ENCODE data around the gene KLHDC4. TPM values are rescaled to one million over a fixed set of nuclear protein-coding genes. Genes with fewer than 3 reads are reported as not detected.
"Not testable (repeated sequence)": the region's sequence is repeated elsewhere in the genome, so short reads cannot be mapped to it uniquely, and the experiment has no call there.

The KLHDC4 gene
- total RNA-seq, 1 donor from 2014 or later = 19.2 TPM

DNA sequence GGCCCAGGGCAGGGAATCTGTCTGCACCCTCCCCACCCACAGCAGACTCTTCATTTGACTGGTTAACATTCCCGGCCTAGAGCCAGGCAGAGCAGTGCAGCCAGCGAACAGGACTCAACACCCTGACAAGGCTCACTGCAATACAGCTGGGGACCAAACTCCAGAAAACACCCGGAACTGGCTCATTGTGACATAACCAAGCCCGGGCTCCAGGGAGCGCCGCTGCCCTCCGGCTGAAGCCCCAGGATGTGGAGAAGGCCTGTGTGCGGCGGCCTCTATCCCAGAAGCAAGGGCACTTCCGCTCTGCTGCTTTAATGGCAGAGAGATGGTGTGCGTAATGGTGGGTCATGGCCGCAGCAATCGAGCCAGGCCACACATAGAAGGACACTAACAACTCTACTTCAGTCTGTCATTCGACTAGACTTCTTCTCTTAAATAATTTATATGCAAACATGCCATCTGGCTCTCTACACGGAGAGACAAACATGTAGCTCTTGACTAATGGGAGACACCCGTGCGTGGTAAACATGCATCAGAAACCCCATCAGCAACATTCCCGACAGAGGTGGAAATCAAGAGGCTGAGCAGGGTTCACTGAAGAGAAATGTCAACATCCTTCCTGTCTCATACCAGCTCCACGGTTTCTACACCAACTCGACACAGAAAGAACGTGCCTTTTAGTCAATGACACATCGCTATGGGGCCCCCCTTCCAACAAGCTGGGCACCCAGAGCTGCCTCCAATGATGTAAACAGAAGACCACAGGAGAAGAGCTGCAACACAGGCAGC is 18.0 kb downstream of the KLHDC4 start:
- DNase-seq (ENCODE audit: low spot score in 2 of 2) (no peak), FAIRE-seq (no peak)

GRCh38 chr16:87746178-87746577 is 19.6 kb downstream of the KLHDC4 start:
- FAIRE-seq = no peak
- no peak for DNase-seq (ENCODE audit: low spot score in 2 of 2)

DNA sequence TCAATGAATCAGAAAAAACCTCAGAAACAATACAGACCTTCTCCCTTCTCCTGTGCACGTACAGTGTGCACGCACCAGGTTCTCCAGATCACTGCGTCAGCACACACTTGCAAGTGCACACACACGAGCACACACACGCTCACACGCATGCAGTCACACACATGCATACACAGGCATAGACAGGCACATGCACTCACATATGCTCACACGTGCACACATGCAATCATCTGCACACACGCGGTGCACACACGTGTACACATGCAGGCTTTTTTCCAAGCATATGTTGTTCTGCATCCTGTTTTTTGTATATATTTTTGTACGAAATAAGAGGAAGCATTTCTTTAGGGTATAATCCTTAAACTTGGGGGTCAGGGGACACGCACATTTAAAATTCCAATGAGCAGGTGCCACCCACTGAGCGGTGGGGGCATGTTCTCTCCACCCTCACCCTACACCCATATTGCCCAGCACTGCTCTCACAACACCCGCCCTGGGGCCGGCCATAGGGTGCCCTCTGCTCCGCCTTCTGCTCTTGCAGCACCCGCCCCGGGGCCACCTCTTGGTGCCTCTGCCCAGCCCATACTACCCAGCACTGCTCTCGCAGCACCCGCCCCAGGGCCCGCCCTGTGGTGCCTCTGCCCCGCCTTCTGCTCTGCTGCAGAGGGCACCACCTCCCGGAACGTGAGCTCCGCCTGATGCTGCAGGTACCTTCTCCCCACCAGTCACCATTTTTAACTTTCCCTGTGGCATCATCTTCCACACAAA is 20.9 kb downstream of the KLHDC4 start:
- DNase-seq (ENCODE audit: low spot score in 2 of 2) (no peak), FAIRE-seq (no peak)

DNA sequence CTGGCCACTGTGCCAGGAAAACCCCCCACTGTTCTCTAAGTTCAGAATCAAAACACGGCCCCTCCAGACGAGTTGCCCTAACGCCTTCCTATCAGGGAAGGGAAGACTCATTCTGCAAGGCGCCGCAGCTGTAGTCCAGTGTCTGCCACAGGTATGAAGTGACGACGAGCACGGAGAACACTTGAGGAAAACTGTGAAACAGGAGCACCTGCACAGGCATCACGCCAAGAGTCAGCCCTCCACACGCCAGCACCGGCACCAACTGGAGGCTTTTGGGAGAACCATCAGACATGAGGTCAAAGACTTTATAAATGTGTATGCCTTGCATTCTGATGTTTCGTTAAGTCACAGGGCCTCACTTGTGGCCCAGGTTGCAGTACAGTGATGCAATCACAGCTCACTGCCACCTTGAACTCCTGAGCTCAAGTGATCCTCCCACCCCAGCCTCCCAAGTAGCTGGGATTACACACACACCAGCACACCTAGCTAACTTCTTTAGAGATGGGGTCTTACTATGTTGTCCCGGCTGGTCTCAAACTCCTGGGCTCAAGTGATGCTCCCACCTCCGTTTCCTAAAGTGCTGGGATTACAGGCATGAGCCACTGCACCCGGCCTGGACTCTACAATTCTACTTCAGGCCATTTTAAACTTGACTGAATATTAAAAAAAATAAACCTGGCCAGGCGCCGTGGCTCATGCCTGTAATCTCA is 22.9 kb downstream of the KLHDC4 start:
- FAIRE-seq (no peak), DNase-seq (ENCODE audit: low spot score in 2 of 2) (no peak)

DNA sequence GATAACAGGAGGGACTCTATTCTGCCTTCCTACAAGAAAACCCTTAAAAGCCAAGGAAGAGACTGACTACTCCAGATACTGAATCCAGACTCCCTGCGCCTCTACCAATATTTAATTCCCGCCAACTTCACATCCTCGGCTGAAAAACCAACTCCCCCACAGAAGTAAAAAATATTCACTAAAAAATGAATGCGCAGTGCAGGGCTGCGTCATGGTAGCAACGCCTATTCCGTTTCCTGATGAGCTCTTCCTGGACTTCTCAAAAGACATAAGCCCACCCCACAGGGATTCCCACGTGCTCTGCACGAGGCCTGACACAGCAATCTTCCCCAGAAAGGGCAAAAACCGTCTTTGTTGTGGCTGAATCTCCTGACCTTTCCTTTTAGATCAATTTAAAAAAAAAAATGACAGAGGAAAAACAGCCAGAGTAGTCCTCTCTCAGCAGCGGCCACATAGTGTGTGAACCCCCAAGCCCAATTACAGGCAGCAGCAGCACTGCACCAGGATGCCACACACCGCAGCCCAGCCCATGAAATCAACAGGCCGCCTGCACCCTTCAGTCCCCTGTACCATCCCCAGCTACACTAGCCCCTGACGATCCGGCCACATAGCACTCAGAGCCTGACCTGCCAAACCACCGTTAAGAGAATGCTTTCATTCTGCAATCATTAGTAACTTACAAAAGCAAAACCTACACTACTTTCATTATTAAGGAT is 23.9 kb downstream of the KLHDC4 start:
- no peak for FAIRE-seq
- DNase-seq (ENCODE audit: low spot score in 2 of 2) = no peak

DNA sequence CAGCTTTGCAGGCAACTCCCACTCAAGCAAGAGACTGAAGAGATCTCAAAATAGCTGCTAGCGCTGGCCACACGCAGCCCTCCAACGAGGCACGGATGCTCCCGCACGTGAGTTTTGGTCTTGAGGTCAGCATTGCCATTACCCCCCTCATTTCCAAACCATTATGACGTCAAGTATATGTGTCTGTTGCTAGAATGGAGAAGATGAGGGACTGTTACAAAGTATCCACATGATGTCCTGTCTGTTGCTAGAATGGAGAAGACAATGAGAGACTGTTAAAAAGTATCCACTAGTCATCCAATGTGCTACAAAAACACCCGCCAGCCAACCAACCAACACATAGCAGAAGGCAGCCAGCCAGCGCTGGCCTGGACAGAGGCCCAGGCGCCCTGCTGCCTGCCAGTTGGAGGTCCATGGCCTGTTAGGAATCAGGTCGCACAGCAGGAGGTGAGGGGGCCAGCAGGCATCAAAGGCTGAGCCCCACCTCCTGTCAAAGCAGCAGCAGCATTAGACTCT is 24.8 kb downstream of the KLHDC4 start:
- DNase-seq (ENCODE audit: low spot score in 2 of 2) = peak; percentile 66 to 74
- no peak for FAIRE-seq

- DNase-seq (ENCODE audit: low spot score in 2 of 2) (no peak), FAIRE-seq (no peak)
Observed at GRCh38 chr16:87740441-87740840, 25.3 kb downstream of the KLHDC4 start.

DNA sequence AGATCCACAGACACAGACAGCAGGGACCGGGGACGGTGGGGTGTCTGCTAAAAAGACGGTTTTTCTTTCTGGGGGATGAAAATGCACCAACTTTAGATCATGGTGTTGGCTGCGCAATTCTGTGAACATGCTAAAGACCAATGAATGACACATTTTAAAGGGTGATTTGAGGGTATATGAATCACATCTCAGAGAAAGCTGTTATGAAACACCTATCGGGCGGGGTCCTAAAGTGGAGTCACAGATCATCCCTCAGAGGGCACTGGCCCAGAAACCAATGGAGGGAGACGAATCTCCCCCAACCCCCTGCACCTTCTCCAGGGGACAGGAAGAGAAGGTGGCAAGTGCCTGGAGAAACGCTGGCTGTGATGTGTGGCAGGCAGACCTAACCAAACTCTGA is 26.0 kb downstream of the KLHDC4 start:
- DNase-seq (ENCODE audit: low spot score in 2 of 2) (no peak), FAIRE-seq (no peak)

DNA sequence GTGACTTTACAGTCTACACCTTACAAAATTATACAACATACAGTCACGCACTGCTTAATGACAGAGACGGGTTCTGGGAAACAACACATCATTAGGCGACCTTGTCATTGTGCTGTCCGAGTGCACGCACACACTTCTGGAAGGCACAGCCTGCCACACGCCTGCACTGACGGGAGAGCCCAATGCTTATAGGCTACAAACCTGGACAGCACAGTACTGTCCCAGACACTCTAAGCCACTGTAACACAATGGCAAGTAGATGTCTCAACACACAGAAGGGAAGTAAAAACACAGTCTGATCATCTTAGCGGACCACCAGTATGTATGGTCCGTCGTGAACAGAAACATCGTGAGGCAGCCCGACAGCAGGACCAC is 29.8 kb downstream of the KLHDC4 start:
- no peak for DNase-seq (ENCODE audit: low spot score in 2 of 2)
- no peak for FAIRE-seq

DNA sequence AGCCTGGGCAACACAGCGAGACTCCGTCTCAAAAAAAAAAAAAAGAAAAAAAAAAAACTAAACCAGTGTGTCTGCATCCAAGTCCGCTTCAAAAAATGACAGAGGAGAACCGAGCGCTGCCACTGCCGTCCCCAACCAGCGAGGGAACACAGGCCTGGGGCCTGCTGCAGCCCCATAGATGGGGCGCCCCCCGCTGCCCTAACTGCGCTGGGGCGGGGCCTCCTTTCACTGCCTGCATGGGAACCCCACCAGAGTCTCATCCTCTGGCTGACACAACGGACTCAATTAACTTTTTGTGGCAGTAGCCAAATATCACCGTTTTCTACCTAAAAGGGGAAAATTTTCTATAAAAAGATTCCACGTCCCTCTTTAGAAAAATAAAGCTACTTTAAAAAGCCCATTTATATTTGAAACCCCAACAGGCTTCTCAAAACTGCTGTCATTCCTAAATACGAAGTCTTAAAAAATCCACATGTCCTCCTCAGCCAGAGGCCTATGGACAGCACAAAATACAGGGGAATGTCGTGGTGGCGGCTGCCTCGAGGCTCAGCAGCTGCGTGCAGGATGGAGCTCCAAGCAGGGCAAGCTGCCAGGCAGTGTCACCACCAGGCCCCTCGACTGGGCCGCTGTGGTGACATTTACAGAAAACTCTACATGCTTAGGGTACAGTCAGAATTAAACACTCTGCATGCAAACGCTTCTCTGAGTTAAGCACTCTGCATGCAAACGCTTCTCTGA is 30.3 kb downstream of the KLHDC4 start:
- FAIRE-seq = no peak
- no peak for DNase-seq (ENCODE audit: low spot score in 2 of 2)

GRCh38 chr16:87734644-87735043 is 31.1 kb downstream of the KLHDC4 start:
- FAIRE-seq (no peak), DNase-seq (ENCODE audit: low spot score in 2 of 2) (no peak)

DNA sequence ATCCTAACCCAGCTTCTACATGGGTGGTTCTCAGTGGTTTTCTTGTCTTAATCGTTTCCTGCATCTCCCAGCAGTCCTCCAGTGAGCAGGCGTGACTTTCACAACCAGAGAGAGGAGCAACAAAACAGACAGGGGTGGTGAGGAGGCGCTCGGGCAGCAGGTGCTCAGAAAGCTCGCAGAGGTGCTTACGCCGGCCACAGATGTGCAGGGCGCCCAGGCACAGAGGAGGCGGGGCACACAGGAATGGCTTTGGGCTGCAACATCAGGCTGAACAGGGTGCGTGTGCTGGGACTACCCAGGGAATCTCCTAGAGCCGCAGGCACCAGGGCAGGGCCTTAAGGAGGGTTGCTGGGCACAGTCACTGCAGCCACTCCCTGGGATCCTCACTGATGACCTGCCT is 32.6 kb downstream of the KLHDC4 start:
- FAIRE-seq (no peak), DNase-seq (ENCODE audit: low spot score in 2 of 2) (no peak)

DNA sequence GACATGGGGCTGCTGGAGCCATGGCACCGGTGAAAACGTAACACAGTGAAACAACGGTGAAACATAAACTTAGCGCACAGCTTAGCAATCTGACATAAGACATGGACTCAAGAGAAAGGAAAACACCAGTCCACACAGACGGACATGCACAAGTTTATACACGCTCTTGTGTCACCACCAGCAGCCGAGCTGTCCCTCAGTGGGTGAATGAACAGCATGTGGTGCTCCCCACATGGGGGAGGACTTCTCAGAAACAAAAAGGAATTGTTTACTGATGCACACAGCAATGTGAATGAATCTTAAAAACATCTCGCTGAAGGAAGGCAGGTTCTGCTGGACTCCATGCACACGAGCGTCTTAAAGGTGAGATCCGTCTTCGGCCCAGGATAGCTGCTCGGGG is 34.2 kb downstream of the KLHDC4 start:
- DNase-seq (ENCODE audit: low spot score in 2 of 2) = no peak
- no peak for FAIRE-seq

- FAIRE-seq (no peak), DNase-seq (ENCODE audit: low spot score in 2 of 2) (no peak)
Observed at GRCh38 chr16:87729266-87729954, 36.4 kb downstream of the KLHDC4 start.

GRCh38 chr16:87728026-87728425 is 37.8 kb downstream of the KLHDC4 start:
- FAIRE-seq (no peak), DNase-seq (ENCODE audit: low spot score in 2 of 2) (no peak)

GRCh38 chr16:87727346-87727745 is 38.4 kb downstream of the KLHDC4 start:
- DNase-seq (ENCODE audit: low spot score in 2 of 2) = no peak
- FAIRE-seq = no peak

DNA sequence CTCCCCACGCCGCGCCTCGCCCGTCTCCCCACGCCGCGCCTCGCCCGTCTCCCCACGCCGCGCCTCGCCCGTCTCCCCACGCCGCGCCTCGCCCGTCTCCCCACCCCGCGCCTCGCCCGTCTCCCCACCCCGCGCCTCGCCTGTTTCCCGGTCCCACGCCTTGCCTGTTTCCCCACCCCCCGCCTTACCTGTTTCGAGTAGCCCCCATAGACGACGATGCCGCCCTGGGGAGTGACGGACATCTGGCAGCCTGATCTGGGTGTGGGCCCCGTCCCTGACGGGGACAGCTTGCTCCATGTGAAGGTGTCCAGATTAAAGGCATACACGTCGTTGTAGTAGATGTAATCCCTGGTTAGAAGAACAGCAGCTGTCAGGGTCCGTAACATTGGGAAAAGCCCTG is 39.2 kb downstream of the KLHDC4 start:
- DNase-seq (ENCODE audit: low spot score in 2 of 2) = not testable (repeated sequence)

DNA sequence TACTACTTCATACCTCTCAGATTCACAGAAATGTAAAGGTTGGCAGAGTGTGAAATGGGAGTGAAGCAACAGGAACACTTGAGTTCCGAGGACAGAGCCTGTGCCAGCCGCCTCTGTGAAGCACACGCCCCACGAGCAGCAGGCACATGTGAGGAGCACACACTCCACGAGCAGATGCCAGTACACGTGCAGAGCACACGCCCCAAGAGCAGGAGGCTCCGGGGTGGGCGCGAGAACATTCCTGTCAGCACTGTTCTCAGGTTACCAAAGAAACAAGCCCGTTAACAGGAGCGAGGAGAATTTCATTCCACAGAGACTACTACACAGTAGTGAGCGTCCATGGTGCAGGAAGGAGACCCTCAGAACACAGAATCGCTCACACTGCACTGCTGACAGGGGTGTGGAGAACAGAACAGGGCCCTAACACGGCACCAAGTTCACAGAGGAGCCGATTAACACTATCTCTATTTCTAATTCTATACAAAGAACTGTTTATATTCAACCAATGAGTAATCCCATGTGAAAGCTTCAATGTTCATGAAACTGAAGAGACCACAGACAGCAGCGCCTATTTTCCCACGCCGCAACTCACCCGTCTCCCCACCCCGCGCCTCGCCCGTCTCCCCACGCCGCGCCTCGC is 40.1 kb downstream of the KLHDC4 start:
- FAIRE-seq (no peak), DNase-seq (ENCODE audit: low spot score in 2 of 2) (no peak)

More for the DNA sequence above, 39.2 kb downstream of the KLHDC4 start:
- FAIRE-seq = not testable (repeated sequence)
